Right forelimb (tissue), 1 donor: Measurements from ENCODE around the gene ZNF467.
A peak's percentile ranks its signal among the peaks of the same experiment; 100 is the strongest.

ENCODE experiments used
- DNase-seq: peaks from one replicate; pipeline ENCODE4 v3.0.0-alpha.2; 2018

ZNF467 gene

DNA sequence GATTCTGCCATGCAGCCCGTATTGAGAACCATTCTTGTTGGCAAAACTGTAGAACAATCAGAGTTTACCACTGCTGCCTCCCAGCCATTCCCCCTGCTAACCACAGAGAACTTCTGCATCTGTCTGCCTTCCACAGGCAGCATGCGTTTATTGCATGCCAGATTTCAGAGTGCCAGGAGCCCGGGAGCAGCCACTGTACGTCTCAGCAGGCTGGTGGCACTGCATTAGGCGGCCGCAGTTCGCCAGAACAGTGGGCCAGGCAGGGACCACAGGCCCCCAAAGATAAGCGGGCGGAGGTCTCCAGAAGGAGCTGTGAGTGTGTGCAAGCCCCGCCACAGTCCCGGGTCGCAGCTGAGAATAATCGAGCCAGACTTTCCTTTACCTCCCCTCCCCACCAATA is 31.8 kb downstream of the ZNF467 start:
- no peak for DNase-seq

DNA sequence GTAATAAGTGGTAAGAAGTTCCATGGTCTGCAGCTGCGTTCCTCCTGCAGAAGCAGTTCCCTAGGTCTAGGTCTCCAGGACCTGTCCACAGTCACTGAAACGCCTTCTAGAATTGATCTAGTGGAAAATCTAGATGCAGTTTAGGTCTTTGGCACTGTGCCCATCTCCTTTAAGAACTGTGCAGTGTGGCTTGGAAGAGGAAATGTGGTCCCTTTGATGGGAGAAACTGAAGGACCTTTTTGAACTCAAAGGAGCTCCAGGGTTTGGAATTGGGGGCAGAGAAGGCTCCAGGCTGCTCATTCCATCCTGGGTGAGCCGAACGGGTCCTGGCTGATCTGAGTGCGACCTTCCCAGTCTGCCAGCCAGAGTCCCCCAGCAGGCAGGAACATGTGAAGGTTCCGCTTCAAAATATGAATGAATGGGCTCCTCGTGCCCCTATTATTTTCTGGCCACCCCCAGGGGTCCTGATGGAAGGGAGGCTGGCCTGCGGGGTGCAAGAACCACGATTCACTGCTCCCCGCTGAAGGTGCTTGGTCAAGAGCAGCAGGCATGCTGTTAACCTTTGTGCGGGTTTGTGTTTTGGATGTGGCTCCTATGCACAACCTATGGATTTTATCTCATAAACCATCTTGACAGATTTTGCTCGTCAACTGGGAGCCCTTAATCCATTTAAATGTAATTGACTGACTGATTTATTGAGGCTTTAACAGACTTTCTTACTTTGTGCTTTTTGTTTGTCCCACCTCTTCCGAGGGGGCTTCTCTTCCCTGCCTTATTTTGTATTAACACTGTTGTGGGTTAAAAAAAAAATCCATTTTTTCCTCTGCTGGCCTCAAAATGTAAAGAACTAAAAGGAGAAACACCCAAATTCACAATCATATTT is 36.7 kb downstream of the ZNF467 start:
- no peak for DNase-seq

- no peak for DNase-seq
Measured at GRCh38 chr7:149735779-149736477, 37.5 kb downstream of the ZNF467 start.

GRCh38 chr7:149735181-149735602 is 38.2 kb downstream of the ZNF467 start:
- no peak for DNase-seq

DNA sequence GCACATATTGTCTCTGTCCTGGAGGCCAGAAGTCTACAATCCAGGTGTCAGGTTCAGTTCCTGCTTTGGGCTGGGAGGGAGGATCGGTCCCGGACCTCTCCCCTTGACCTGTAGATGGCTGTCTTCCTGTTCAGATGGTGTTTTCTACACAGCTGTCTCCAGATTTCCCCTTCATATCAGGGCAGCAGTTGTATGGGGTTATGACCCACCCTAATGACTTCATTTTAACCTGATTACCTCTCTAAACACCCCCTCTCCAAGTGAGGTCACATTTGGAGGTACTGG is 38.7 kb downstream of the ZNF467 start:
- no peak for DNase-seq

- DNase-seq, result no peak
Measured at GRCh38 chr7:149733924-149734790, 39.2 kb downstream of the ZNF467 start.

GRCh38 chr7:149733131-149733923 is 40.1 kb downstream of the ZNF467 start:
- peak; percentile 37 for DNase-seq

- no peak for DNase-seq
Measured at GRCh38 chr7:149732611-149733010, 40.8 kb downstream of the ZNF467 start.

- no peak for DNase-seq
Measured at GRCh38 chr7:149732111-149732561, 41.3 kb downstream of the ZNF467 start.

DNA sequence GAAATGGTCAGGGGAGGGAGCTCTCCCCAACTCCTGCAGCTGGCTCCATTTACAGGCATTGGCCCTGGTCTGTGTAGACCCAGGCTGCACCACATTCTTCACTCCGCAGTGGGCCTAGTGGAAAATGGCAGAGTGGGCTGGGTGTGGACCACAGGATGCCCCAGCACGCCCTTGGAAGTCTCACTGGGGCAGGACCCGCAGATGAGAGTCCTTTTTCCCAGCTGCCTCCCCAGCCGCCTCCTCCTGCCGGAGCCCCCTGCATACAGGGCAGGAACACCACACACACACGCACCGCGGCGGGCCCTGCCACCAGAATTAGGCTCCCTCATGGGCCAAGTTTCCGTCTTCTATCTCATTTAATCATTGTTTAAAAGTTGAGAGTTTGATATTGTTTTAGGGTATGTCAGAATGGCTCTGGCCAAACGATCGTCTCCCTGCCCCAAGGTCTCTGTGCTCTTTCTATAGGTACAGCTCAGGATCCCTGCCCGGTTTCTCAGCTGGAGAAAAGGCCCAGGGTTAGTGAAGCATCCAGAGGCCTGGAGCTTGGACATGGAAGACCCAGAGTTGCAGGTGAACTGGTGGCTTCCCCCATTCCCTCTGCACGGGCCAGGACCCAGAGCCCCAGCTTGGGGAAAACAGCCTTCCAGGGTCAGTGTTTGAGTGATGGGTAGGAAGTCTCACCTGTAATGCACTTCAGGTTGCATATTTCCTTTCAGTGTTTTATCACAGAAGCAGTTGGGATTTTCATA is 42.0 kb downstream of the ZNF467 start:
- no peak for DNase-seq

DNA sequence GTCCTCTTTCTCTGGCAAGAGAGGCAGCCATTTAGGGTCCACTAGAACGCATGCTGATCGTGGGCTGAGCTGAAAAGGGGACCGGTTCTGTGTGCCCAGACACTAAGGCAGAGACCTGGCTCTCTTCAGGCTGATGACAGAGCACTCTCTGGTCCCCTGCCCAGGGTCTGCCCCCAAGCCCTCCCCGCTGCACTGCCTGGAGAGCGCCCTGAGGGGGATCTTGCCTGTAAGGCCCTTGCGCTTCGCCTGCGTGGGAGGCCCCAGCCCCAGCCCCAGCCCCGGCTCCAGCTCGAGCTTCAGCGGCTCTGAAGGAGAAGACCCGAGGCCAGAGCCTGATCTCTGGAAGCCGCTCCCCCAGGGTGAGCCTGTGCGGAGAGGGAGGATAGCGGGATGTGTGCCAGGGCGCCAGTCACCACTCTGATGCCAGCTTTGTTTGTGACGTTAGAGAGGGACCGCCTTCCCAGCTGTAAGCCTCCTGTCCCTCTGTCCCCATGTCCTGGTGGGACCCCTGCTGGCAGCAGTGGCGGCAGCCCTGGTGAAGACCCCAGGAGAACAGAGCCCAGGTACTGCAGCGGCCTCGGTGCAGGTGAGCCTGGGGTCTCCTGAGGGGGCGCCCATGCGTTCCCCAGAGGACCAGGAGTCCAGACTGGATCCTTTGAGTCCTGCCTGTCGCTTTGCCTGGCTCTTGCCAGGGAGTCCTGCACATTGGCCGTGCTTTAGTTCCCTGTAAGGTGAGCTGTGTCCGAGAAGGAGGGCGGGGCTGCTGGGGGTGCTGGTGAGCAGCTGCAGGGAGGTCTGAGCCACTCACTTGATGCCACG is 43.2 kb downstream of the ZNF467 start:
- no peak for DNase-seq

- no peak for DNase-seq
Measured at GRCh38 chr7:149729586-149729982, 43.8 kb downstream of the ZNF467 start.

- no peak for DNase-seq
Measured at GRCh38 chr7:149728491-149729375, 44.7 kb downstream of the ZNF467 start.

DNA sequence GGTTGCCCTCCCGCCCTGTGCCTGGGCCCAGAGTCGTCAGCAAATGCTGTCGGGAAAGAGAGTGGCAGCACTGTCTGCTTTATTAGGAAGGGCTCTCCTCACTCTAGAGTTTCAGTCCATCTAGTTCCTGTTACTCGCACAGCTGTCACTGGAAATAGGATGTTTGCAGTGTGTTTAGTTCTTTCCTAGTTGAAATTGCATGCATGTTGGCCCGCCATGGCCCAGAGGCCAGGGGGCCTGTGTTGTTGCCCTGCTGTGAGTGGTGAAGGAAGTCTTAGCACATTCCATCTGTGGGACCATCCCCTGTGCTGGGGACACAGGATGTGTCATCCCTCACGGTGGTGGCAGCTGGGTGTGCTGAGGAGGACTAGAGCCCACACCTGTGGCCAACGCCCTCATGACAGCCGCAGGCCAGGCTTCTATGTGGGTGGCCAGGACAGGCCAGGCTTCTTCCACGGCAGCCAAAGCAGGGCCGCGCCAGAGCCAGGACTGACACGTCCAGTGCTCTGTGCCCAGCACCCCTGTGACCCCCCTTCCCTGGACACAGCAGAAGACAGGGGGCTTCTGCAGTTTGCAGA is 45.4 kb downstream of the ZNF467 start:
- no peak for DNase-seq

DNA sequence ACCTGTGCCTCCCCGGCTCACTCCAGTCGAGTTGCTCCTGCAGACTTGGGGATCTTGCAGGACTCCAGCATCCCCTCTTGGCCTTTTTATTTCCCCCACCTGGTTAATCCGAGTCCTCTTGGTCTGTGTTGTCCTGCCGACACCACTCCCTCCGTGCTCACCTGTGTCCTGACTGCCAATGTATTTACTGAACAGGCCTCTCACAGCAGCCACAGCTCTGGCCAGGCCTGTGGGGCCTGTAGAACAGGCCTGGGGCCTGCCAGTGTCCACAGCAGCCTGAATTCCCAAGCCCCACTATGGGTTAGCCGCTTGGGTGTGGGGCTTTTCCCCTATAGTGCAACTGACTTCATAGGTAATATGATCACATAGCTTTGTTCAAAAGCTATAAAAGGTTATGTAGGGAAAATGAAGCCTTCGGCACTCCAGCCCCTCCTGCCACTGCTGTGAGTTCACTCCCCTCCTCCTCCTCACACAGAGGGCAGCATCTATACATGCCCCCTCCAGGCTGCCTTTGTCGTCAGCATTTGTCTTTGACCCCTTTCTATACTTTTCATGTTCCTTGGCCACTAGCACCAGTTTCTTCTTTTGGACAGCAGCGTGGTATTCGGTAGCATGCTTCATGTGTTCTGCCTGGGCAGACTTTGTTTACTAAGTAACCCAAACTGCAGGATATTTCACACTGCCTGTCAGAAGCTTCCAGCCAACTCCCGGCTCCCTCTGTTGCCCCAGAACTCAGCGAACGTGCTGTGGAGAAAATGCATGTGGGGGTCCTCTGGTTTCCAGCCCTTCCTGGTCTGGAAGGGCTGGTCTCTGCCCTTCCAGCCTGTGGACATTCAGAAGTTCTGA is 46.1 kb downstream of the ZNF467 start:
- DNase-seq, result no peak

DNA sequence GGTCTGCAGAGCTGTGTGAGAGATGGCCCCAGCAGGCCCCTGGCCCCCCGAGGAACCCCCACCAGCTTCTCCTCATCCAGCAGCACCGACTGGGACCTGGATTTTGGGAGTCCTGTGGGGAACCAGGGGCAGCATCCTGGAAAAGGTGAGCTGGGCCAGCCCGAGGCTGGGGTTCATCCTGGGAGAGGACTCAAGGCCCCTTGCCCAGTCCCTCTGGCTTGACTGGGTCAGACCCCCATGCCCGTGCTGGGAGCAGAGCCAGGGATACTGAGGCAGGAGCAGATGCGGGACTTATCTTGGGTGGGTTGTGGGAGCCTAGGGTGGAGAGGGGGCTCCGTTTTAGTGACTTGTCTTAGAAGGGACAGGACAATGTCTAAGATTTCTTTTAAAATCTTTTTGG is 47.5 kb downstream of the ZNF467 start:
- DNase-seq, result no peak

DNA sequence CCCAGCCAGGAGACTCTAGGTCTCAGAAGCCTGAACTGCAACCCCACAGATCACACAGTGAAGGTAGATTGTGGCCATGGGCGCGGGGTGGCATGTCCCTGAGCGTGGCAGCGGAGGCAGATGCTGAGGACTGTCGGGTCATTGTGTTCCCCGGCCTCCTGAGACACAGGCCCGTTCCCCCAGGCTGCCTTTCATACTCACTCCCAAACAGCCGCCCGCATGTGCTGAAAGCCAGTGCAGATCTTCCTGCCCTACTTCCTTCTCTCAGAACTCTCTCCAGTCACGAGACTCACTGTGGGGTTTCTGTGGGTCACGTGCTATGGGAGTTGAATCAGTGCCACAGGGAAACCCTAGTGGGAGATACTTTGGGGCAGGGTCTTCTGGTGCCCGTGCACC is 48.0 kb downstream of the ZNF467 start:
- DNase-seq, result no peak

DNA sequence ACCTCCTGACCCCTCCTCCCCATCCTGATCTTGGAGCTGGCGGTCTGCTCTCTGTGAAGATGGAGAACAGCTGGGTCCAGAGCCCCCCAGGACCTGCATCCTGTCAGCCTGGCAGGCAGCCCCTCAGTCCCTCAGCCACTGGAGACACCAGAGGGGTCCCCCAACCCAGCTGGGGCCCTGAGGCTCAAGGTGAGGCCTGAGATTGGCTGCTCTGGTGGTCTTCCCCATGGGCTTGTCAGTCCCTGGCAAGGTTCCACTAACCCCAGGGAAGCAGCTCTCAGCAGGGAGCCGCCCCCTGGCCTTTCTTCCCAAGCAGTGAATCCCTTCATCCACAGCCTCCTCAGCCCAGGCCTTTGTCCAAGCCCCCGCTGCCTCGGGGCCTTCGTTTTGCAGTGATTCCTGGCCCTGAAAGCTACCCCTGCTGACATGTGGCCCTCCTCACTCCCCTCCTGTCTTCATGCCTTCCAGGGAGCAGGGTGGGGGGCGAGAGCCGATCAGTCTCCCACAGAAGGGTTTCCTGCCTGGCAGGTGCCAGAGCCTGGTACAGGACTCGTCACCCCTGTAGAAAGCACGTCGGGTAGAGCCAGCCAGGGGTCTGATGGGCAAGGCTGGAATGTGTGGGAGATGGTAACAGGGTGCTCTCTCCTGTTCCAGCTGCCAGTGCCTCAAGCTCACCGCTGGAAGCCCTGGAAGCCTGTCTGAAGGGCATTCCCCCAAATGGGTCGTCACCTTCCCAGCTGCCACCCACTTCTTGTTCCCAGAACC is 48.5 kb downstream of the ZNF467 start:
- peak; percentile 38 for DNase-seq
